ENCODE data around the gene JAZF1.

DNA sequence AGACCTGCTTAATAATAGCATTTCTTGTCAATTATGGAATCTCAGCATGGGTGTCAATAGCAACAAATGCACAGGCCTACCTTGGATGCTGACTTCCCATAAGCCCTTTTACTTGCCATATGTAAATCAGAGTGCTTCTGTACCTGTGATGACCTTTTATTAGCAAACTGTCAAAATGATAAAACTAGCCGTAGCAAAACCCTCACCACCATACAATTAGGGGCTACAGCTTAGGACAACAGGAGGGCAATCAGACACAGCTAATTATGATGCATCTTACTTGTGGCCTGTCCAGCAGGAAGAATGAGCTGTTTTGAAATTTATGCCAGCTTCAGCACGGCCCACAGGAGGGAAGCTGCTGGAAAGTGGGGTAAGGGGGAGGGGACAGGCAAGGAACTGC, 239.1 kb downstream of the JAZF1 start:
- TF ChIP-seq, protein P1, sequence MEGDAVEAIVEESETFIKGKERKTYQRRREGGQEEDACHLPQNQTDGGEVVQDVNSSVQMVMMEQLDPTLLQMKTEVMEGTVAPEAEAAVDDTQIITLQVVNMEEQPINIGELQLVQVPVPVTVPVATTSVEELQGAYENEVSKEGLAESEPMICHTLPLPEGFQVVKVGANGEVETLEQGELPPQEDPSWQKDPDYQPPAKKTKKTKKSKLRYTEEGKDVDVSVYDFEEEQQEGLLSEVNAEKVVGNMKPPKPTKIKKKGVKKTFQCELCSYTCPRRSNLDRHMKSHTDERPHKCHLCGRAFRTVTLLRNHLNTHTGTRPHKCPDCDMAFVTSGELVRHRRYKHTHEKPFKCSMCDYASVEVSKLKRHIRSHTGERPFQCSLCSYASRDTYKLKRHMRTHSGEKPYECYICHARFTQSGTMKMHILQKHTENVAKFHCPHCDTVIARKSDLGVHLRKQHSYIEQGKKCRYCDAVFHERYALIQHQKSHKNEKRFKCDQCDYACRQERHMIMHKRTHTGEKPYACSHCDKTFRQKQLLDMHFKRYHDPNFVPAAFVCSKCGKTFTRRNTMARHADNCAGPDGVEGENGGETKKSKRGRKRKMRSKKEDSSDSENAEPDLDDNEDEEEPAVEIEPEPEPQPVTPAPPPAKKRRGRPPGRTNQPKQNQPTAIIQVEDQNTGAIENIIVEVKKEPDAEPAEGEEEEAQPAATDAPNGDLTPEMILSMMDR (IDR thresholded peaks at IDR 0.05) = no peak
- no peak for TF ChIP-seq EZH2 (IDR thresholded peaks at IDR 0.05; ENCODE audit: borderline replicate concordance, insufficient read depth, low read depth, low read length, poor library complexity, severe bottlenecking)

All from B cell (primary cell).